HFF-Myc (cell line): ENCODE data around the gene DENND4C.
A peak's percentile ranks its signal among the peaks of the same experiment; 100 is the strongest.

ENCODE experiments used
- DNase-seq: peaks from one replicate; pipeline ENCODE4 v3.0.0-alpha.2; 2011; ENCODE audit warnings: low read depth; ENCODE audit errors: extremely low read depth
- H3K4me3 ChIP-seq: replicated peaks from 2 replicates; pipeline ENCODE4 v1.5.1; 2011; ENCODE audit warnings: low read depth, mild to moderate bottlenecking, control low read depth, low read length
- TF ChIP-seq, protein P1 (sequence below): IDR thresholded peaks from 2 replicates; pipeline ENCODE4 v1.5.1; 2012; ENCODE audit warnings: mild to moderate bottlenecking, low read depth, low read length, control low read depth; ENCODE audit errors: missing control alignments

DENND4C gene

DNA sequence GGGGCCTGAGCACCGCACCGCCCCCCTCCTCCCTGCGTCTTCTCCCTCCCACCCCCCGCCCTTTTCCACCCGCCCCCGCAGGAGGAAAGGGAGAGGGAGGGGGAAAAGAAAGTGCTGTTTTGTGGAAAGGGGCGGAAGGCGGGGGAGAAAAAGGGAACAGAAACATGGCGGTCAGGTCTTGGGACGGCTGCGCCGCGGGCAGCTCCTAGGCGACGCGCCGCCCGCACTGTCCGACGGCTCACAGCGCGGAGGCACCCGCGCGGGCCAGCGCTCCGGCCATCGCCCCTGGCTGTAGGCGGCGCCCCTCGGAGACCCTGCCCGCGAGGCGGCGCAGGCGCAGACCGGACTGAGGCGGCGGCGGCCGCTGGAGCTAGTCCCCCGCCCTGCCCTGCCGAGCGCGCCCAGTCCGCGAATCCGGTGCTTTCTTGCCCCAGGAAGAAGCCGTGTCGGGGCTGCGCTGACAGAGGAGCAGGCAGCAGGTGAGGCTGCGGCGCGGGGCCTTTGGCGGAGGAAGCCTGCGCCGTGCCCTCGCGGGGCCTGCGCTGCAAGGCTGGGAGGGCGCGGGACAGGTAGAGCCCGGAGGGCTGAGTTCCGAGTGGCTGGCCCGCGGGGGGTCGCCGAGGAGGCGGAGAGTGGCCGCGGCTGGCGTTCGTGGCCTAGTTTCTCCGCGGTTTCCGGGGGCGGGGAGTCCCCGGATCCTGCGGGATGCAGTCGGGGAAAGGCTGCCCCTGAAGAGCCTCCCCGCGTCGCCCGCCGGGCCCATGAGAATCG is at the start of gene DENND4C:
Gene DENND4C, plus strand, starts transcription at position 339 of the 771 bp plus-strand sequence. CDS start 45,482 bp downstream, outside the sequence.
- DNase-seq, result peak; percentile 52

DNA sequence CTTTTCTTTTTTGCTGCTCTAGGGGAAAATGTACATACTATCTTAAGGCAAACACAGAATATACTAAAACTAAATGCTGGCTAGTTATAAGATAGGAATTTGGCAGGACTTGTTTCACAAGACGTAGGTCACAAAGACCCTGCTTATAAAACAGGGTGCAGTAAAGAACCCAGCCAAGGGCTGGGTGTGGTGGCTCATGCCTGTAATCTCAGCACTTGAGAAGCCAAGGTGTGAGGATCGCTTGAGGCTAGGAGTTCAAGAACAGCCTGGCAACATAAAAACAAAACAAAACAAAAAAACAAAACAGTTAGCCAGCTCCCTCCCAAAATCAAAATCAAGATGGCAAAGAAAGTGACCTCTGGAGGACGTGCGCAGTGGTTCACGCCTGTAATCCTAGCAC is 49.5 kb upstream of the DENND4C start:
- no peak for DNase-seq
- TF ChIP-seq, protein P1, sequence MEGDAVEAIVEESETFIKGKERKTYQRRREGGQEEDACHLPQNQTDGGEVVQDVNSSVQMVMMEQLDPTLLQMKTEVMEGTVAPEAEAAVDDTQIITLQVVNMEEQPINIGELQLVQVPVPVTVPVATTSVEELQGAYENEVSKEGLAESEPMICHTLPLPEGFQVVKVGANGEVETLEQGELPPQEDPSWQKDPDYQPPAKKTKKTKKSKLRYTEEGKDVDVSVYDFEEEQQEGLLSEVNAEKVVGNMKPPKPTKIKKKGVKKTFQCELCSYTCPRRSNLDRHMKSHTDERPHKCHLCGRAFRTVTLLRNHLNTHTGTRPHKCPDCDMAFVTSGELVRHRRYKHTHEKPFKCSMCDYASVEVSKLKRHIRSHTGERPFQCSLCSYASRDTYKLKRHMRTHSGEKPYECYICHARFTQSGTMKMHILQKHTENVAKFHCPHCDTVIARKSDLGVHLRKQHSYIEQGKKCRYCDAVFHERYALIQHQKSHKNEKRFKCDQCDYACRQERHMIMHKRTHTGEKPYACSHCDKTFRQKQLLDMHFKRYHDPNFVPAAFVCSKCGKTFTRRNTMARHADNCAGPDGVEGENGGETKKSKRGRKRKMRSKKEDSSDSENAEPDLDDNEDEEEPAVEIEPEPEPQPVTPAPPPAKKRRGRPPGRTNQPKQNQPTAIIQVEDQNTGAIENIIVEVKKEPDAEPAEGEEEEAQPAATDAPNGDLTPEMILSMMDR, result no peak
- no peak overlapping the region for H3K4me3 ChIP-seq

More for the DNA sequence above, at the start of gene DENND4C:
- H3K4me3 ChIP-seq, result peak within 1 kb of the TSS; percentile 85
- TF ChIP-seq, protein P1, result no peak

DNA sequence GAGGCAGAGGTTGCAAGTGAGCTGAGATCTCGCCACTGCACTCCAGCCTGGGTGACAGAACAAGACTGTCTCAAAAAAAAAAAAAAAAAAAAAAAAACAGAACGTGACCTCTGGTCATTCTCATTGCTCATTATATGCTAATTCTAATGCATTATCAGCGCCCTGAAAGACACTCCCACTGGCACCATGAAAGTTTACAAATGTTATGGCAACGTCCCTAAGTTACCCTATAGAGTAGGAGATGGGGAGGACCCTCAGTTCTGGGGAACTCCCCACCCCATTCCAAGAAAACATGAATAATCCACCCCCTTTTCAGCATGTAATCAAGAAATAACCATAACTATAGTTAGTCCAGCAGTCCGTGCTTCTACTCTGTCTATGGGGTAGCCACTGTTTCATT is 48.9 kb upstream of the DENND4C start:
- H3K4me3 ChIP-seq, result no peak overlapping the region
- TF ChIP-seq, protein P1, result no peak

DNA sequence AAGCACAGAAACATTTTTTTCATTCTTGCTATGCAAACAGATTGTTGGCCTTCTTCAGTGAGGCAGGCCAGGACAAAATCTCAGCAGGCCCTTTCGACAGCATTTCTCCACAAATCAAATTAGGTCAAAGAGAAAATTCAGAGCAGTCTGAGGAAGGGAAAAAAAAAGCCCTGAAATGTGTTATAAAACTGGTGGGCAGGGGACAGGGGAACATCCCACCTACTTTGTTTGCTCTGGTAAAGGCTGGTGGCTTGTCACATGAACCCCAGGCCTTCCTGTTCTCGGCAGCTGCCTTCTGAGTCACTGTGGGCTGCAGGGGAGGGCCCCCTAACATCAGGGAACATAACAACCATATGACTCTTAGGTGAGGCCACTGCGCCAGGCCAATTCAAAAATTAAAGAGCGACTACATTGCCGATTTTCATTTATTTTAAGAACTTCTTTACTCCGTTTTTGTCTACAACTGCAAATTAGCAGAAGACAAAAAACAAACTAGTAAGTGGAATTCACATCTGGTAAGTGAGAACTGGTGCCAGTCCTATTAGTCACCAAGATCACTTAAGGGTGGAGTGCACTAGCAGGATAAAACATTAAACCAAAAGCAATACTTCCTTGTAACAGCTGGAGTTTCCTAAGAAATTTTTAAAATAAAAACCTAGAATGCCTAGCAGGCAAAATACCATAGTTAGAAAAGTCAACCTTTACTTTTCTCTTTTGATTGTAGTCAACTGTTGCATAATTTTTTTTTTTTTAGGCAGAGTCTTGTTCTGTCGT is 46.2 kb upstream of the DENND4C start:
- TF ChIP-seq, protein P1, result no peak
- H3K4me3 ChIP-seq, result no peak overlapping the region
- DNase-seq, result peak; percentile 78

More for the DNA sequence above, 48.9 kb upstream of the DENND4C start:
- no peak for DNase-seq

DNA sequence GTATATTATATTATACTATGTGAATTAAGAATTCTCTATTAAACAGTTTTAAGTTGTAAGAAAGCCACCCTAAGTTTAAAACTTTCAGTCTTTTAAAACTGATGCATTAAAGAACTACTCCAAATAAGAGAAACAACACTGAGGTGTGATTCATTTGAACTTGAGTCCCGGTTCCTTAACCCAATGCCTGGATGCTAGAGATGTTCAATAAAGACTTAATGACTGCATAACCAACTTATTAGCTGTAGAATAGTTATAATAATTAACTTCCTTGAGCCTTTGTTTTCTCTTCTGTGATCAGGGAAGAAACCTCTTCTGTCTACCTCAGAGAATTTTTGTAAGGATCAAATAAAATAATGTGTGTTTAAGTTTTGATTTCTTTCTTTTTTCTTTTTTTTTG is 45.3 kb upstream of the DENND4C start:
- H3K4me3 ChIP-seq, result no peak overlapping the region
- no peak for DNase-seq
- TF ChIP-seq, protein P1, result no peak

DNA sequence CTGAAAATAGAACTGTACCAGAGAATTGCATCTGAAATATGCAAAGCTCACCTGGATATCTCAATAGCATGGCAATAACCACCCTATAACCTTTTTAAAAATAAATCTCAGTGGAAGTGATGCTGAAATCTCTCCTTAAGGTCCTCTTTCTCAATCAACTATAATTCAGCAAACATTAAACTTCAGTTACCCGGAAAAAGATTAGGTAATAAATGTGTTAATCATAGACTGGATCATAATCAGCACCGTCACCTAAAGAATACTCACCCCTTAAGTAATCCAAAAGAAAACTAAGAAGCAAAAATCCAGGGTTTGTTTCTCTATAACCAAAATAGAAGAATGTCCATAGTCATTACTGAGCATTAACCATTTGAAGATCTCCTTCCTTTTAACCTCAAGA is 44.3 kb upstream of the DENND4C start:
- H3K4me3 ChIP-seq, result no peak overlapping the region
- no peak for DNase-seq
- TF ChIP-seq, protein P1, result no peak
